Erythroblast (primary cell): Measurements from ENCODE around the gene NFKBIA.
"Not testable (repeated sequence)": the region's sequence is repeated elsewhere in the genome, so short reads cannot be mapped to it uniquely, and the experiment has no call there.

Source experiments
- GATA1 ChIP-seq: IDR thresholded peaks from 2 replicates; pipeline ENCODE4 v1.6.1; 2011; ENCODE audit warnings: low read depth, mild to moderate bottlenecking, control low read depth, low read length, moderate library complexity
- POLR2A ChIP-seq: IDR thresholded peaks from 2 replicates; pipeline ENCODE4 v1.6.1; 2011; ENCODE audit warnings: mild to moderate bottlenecking, low read length

DNA sequence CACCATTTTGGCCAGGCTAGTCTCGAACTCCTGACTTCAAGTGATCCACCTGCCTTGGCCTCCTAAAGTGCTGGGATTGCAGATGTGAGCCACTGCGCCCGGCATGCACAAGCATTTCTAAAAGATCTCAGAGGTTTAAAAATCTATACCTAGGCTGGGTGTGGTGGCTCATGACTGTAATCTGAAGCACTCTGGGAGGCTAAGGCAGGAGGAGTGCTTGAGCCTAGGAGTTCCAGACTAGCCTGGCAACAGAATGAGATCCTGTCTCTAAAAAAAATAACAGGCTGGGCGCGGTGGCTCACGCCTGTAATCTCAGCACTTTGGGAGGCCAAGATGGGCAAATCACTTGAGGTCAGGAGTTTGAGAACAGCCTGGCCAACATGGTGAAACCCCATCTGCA, 49.3 kb downstream of the NFKBIA start:
- TF ChIP-seq POLR2A, GATA1: not testable (repeated sequence)
